ENCODE measurements around the gene ZMYND12. TPM values are rescaled to one million over a fixed set of nuclear protein-coding genes. Genes with fewer than 3 reads are reported as not detected.

ZMYND12 gene
- total RNA-seq, 1 experiment from 2014 or later: 0.28 TPM

GRCh38 chr1:42420911-42421585 is 34.8 kb downstream of the ZMYND12 start:
- ChIA-PET POLR2A (ENCODE audit: low non-redundant PET) (no interaction called here), CTCF (interaction anchor here (0.6 kb wide), 1 partner anchor 74 kb away, joined by 11 read pairs; no protein-coding TSS in a partner anchor)
- peak; percentile 83 for DNase-seq (ENCODE audit: low spot score)
- H3K4me3 ChIP-seq (ENCODE audit: low read depth, low read length, poor library complexity, severe bottlenecking): no peak overlapping the region
- no peaks in the 10 kb centered on the region for H3K9me3 ChIP-seq (ENCODE audit: low read depth, low read length, poor library complexity, severe bottlenecking)
- no peaks in the 10 kb centered on the region for H3K27me3 ChIP-seq (replicated peaks; ENCODE audit: insufficient read depth, low read depth, low read length, poor library complexity)
- no peak overlapping the region for H3K27ac ChIP-seq (ENCODE audit: low read depth, low read length, poor library complexity, severe bottlenecking)
- intact Hi-C loops (cut with micrococcal nuclease; ENCODE audit: unreplicated experiment): no loop called here
- no peak for TF ChIP-seq CTCF (conservative IDR thresholded peaks at IDR 0.05; ENCODE audit: low read depth, low read length)
- no peak for TF ChIP-seq EZH2 (IDR thresholded peaks at IDR 0.05; ENCODE audit: borderline replicate concordance, low read depth, low read length, poor library complexity, severe bottlenecking)
- H3K4me1 ChIP-seq (ENCODE audit: insufficient read depth, low read length, poor library complexity, severe bottlenecking): peaks cover 10% of the 10 kb centered on the region
- BruUV-seq (replicated peaks): no TSS peak
- no peaks in the 10 kb centered on the region for H3K36me3 ChIP-seq (ENCODE audit: insufficient read depth, low read length, poor library complexity, severe bottlenecking)

GRCh38 chr1:42420121-42420520 is 35.7 kb downstream of the ZMYND12 start:
- H3K27ac ChIP-seq (ENCODE audit: low read depth, low read length, poor library complexity, severe bottlenecking): no peak overlapping the region
- H3K4me3 ChIP-seq (ENCODE audit: low read depth, low read length, poor library complexity, severe bottlenecking): no peak overlapping the region
- ChIA-PET POLR2A (ENCODE audit: low non-redundant PET) (no interaction called here), CTCF (interaction anchor here (0.6 kb wide), 1 partner anchor 73 kb away, joined by 11 read pairs; no protein-coding TSS in a partner anchor)
- TF ChIP-seq CTCF (conservative IDR thresholded peaks at IDR 0.05; ENCODE audit: low read depth, low read length) (no peak), EZH2 (IDR thresholded peaks at IDR 0.05; ENCODE audit: borderline replicate concordance, low read depth, low read length, poor library complexity, severe bottlenecking) (no peak)
- H3K9me3 ChIP-seq (ENCODE audit: low read depth, low read length, poor library complexity, severe bottlenecking): no peaks in the 10 kb centered on the region
- BruUV-seq (replicated peaks): no TSS peak
- no peaks in the 10 kb centered on the region for H3K36me3 ChIP-seq (ENCODE audit: insufficient read depth, low read length, poor library complexity, severe bottlenecking)
- intact Hi-C loops (cut with micrococcal nuclease; ENCODE audit: unreplicated experiment): no loop called here
- no peaks in the 10 kb centered on the region for H3K27me3 ChIP-seq (replicated peaks; ENCODE audit: insufficient read depth, low read depth, low read length, poor library complexity)
- DNase-seq (ENCODE audit: low spot score): no peak
- H3K4me1 ChIP-seq (ENCODE audit: insufficient read depth, low read length, poor library complexity, severe bottlenecking): peaks cover 10% of the 10 kb centered on the region

GRCh38 chr1:42419126-42419821 is 36.5 kb downstream of the ZMYND12 start:
- Histone ChIP-seq H3K27ac (ENCODE audit: low read depth, low read length, poor library complexity, severe bottlenecking) (no peak overlapping the region), H3K9me3 (ENCODE audit: low read depth, low read length, poor library complexity, severe bottlenecking) (no peaks in the 10 kb centered on the region), H3K36me3 (ENCODE audit: insufficient read depth, low read length, poor library complexity, severe bottlenecking) (no peaks in the 10 kb centered on the region), H3K27me3 (replicated peaks; ENCODE audit: insufficient read depth, low read depth, low read length, poor library complexity) (no peaks in the 10 kb centered on the region), H3K4me1 (ENCODE audit: insufficient read depth, low read length, poor library complexity, severe bottlenecking) (peaks cover 10% of the 10 kb centered on the region), H3K4me3 (ENCODE audit: low read depth, low read length, poor library complexity, severe bottlenecking) (no peak overlapping the region)
- no TSS peak for BruUV-seq (replicated peaks)
- CTCF ChIA-PET: no interaction called here
- TF ChIP-seq CTCF (conservative IDR thresholded peaks at IDR 0.05; ENCODE audit: low read depth, low read length) (no peak), EZH2 (IDR thresholded peaks at IDR 0.05; ENCODE audit: borderline replicate concordance, low read depth, low read length, poor library complexity, severe bottlenecking) (no peak)
- intact Hi-C loops (cut with micrococcal nuclease; ENCODE audit: unreplicated experiment): no loop called here
- no peak for DNase-seq (ENCODE audit: low spot score)
- POLR2A ChIA-PET (ENCODE audit: low non-redundant PET): no interaction called here

Data from A673 (cell line).